CD1c-positive myeloid dendritic cell (primary cell): Measurements from ENCODE around the gene CCBE1.

Source experiments
- DNase-seq: peaks from one replicate; pipeline ENCODE4 v3.0.0-alpha.2; 2016; ENCODE audit errors: extremely low spot score

Gene CCBE1

GRCh38 chr18:59393381-59393780, 303.8 kb downstream of the CCBE1 start:
- DNase-seq, result no peak

GRCh38 chr18:59388817-59389216, 308.4 kb downstream of the CCBE1 start:
- no peak for DNase-seq

GRCh38 chr18:59387687-59388565, 309.3 kb downstream of the CCBE1 start:
- DNase-seq, result no peak

GRCh38 chr18:59386909-59387686, 310.1 kb downstream of the CCBE1 start:
- DNase-seq, result no peak

- no peak for DNase-seq
Measured at GRCh38 chr18:59385191-59385590, 312.0 kb downstream of the CCBE1 start.

- no peak for DNase-seq
Measured at GRCh38 chr18:59383851-59384250, 313.4 kb downstream of the CCBE1 start.

GRCh38 chr18:59382383-59382782, 314.8 kb downstream of the CCBE1 start:
- DNase-seq, result no peak

- no peak for DNase-seq
Measured at GRCh38 chr18:59381949-59382348, 315.3 kb downstream of the CCBE1 start.
